HG03354 (cell line): ENCODE measurements around the gene DPP6.
"Not testable (repeated sequence)": the region's sequence is repeated elsewhere in the genome, so short reads cannot be mapped to it uniquely, and the experiment has no call there.

ENCODE experiments used
- ATAC-seq: cut with Tn5 transposase; IDR thresholded peaks from one replicate; pipeline ENCODE4 v1.9.1; 2021; ENCODE audit warnings: mild to moderate bottlenecking; ENCODE audit not compliant: unreplicated experiment, poor library complexity, severe bottlenecking

DPP6 gene

DNA sequence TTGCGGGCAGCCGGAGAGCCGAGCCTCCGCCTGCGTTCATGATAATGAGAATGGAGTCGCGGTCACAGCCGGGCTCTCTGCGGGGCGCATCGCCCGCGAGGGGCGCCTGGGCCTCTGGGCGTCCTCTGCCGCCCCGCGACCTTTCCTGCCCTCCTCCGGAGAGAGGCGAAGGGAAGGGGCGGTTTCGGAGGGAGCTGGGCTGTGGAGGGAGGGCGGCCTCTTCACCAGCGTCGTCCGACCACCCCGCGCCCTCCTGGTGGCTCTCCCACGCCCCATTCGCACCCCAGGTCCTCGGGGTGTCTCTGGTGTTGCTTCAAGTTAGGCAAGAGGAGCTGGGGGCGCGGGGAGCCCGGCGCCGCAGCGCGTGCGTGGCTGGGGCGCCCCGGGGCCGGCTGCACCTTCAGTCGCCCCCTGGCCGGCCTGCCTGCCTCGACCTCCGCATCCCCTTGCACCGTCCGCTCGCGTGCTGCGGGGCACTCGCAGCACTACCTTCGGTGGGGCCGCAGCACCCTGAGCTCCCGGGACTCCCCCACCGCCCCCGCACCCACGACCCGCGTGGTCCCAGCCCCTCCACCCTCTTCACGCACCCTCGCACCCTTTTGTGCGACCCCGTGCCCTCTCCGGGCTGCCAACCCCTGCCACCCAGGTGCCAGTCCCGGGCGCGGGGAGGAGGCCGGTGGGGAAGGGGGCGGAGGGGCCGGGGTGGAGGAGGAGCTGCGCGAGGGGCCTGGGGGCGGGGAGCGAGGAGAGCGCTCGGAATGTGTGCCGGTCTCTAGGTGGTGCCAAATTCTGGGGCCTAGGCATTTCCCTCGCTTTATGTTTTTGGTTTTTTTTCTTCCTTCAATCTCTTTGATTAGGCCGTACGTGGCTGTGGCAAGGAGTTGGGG is at the start of gene DPP6:
Gene DPP6, plus strand, starts transcription at position 756 of the 887 bp plus-strand sequence.
- not testable (repeated sequence) for ATAC-seq

DNA sequence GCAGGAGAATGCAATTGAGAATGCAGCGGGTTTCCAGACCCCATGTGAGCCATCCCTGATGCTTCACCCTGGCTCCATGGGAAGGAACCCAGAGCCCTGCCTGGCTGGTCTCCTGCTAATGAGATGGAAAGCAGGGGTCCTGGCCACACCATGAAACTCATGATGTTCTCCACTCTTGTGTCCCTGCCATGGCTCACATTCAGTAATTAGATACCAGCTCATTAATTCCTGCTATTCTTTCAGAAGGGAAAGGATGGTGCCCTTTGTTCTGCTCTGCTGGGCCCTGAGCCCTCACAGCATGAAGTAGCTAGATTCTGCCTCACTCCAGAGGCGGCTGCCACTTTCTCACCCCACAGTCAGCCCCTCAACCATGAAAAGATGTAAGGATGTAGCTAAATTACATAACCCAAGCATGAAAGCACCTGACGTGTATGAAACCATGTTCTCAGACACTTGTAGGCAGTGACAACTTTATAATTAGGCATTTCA is 42.7 kb upstream of the DPP6 start:
- not testable (repeated sequence) for ATAC-seq

DNA sequence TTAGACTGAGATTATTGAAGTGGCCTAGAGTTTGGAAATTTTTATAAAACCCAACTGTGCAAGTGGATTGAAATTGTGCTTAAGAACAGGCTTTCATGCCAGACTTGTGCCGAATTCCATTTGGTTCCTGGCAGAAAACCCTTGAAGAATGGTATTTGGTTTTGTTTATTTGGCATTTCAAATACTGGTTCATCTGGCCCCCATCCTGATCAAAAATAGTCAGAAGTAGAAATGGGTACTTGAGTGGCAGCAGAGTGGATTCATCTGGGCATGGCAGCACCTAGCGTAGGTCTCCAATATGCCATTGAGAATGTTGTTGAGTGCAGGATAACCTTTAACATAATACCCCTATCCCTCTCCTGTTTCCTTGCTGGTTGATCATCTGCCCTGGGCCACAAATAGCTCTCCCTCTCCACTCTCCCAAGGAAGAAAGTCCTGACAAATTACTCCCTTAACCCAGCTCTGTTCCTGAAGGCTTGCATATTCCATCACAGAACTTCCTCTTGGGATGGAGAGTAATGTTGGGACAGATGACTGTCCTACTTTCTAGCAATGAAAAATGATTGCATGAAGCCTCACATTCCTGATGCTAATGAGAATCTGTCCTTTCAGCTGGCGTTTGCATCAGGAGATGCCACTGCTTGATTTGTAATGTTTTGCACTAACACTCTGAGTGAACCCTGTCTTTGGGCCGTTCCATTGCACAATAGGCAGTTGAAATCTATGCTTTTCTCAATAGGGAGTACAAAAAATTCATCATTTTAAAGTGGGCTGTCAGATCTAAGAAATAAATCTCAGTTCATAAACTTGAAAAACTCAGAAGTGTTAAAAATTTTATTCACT is 41.3 kb upstream of the DPP6 start:
- not testable (repeated sequence) for ATAC-seq

DNA sequence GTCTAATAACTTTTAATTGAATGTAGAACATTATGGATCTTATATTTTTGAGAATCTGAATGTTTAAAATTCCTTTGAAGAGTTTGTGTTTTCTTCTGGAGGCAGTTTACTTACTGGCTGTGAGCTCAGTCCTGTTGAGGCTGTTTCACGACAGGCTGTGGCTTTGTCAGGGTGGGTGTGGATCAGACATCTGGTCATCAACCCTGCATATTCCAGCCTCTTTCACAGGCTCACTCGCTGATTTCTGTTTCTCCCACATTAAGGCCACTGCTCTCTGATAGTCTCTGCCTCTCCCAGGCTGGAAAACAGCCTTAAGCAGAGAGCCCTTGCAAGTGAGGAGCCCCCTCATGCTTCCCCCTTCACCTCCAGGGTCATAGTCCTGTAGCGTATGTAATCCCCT is 39.4 kb upstream of the DPP6 start:
- not testable (repeated sequence) for ATAC-seq

DNA sequence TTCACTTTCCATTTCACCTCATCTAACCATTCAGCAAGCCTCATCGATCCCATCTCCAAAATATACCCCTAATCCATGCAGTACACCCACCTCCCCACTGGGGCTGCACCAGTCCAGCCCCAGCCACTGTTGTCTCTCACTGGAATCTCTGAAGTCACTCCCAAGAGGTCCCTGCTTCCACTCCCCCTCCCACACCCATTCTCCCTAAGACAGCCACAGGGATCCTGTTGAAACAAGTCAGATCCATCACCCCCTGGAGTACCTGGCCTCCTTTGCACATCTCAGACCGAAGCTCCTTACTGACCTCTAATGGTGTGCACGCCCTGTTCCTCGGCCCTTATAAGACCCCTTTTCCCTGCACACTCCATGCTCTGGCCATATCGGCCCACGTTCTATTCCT is 36.6 kb upstream of the DPP6 start:
- ATAC-seq, result not testable (repeated sequence)

DNA sequence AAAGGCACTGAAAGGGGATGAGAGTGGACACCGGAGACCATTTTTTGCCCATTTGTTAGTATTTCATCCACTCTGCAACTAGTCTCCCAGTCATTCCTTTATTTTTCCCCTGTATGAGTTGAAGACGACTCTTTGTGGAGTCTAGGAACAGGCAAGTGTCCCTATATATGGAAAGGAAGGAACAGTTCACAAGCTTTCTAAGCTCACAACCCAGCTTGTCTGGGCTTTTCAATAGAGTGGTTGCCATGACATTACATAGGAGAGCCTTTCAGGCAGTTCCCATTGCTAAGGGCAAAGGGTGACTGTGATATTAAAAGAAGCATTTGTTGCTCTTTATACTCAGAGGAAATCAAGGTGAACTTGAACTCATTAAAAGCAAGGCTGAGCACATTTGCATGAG is 33.8 kb upstream of the DPP6 start:
- ATAC-seq, result not testable (repeated sequence)

DNA sequence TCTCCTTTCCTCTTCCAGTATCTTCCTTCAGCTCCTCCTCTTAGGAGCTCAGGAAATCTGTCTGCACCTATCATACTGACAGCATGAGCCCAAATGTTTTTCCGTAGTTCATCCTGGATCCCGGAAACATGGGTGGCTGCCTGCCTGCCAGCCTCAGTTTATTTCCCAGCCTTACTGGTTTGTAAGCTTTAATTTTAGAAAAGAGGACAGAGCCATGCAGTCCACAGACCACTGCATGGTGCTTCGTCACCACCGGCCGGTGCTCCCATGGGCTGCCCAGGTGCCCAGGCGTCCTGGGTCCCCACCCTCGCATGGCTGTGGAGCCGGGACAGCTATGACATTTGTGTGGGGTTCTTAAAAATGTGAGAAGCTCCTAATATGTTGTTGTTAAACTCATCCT is 24.4 kb upstream of the DPP6 start:
- not testable (repeated sequence) for ATAC-seq

DNA sequence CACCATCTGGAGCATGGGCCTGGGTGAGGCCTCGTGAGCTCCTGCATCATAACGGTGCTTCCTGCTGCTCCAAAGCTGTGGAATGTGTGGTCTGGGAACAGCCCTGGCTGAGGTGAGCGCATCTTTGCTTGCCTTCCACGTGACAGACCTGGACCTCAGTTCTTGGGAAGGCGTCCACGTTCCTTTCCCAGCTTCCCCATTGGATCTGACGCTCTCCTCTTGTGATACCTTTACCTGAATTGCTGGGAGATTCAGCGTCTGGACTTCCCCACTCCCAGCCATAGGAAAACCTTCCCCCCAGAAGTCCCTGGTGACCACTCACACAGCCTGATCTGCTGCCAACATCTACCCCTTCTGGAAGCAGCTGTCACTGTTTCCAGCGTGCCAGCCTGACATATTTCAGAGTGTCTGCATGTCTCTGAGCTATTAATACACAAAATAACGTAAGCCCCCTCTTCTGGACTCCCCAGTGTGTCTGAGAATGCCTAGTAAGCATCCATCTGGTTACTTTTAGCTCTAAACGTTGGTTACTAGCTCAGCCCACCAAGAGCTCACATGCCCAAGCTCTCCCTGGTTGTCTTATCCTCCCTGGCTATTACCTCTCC is 21.6 kb upstream of the DPP6 start:
- ATAC-seq, result not testable (repeated sequence)

DNA sequence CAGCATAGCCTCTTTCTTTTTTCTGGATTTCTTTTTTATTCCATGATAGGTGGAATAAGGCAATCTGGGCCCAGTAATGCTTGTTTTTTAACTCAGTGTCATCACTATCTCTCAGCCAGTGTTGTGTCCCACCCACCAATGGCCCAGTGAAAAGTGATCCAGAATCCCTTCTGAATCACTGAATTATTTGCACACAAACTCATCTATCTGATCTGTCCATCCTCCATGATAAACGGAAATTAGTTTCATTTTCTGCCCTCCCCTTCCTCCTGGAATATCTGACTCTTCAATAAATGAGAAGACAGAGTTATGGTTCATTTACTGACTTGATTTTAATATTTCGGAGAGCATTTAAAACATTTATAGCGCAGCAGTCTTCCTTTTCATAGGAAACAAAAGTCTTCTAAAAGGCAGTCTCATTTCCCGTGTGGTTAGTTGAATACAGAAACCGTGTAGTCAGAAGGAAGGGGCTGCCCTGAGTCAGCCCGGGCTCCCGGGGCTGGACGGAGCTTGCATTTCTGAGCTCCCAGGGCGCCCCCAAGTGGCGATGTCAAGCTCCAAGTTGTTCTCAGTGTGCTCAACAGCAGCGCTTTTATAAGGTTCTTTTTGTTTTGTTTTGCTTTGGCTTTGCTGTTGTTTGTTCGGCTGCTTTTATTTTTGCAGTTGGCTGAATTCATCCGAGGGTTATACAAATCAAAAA is 12.6 kb upstream of the DPP6 start:
- ATAC-seq, result peak; percentile 92

DNA sequence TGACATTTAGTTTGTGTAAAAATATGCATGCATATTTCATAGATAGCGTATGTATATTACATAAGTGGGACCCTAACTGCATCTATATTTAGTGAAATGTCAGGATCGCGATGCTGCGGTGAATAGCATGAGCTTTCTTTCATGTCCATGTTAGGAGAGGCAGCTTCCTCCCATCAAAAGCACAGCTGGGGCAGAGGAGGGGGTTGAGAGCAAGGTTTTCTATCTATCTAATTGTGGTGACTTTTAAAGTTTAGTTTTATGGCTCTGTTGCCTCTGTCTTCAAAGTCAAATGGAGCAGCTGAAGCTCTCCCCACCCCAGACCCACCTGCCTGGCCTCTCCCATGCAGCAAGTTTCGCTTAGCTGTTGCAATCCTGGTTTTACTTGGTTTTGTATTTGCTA is 1.8 kb upstream of the DPP6 start:
- ATAC-seq, result not testable (repeated sequence)

DNA sequence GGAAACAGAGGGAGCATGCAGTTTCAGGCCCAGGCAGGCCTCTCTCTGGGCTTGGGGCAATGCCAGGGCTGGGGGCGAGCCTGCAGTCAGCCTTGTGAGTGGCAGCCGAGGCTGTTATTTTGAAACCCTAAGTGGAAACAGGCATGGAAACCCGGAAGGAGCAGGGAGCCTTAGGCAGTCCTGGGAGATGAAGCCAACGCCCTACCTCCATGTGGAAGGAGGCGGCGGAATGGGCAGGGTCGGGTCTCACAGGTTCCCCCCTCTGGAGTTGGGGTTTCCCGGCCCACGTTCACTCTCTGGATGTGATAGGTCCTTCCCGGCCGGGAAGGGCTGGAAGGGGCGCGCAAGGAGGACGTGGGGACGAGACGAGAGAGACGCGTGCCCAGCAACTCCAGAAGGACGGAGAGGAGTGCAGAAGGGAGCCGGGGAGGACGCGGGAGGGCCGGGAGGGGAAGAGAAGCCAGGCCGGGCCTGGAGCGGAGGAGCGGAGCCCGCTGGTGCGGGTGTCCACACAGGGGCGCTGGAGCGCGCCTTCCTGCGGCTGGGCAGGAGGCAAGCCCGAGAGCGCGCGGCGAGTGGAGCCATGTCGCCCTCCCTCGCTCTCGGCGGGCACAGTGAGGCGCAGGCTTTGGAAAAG is 1.1 kb upstream of the DPP6 start:
- ATAC-seq, result not testable (repeated sequence)

DNA sequence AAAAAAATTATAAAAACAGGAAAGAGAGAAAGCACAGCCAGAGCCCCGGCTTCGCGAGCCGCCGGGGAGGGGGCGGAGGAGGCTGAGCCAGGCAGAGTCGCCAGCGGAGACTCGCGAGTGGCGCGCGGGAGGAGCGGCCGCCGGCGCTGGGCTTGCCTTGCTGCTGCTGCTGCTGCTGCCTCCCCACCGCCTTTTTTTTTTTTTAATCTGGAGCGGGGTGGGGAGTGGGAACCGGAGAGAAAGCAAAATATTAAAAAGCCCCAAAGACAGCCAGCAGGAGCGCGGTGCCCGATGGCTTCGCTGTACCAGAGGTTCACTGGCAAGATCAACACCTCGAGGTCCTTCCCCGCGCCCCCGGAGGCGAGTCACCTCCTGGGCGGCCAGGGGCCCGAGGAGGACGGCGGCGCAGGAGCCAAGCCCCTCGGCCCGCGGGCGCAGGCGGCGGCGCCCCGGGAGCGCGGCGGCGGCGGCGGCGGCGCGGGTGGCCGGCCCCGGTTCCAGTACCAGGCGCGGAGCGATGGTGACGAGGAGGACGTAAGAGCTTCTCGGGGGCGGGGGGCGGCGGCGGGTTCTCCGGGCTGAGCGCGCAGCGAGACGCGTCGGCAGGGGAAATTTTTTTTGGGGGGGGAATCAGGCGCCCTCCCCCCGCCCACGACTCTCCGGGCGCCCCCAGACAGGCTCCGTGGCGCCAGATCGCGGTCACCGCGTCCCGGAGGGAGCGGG is 493 bp downstream of the DPP6 start:
- not testable (repeated sequence) for ATAC-seq

DNA sequence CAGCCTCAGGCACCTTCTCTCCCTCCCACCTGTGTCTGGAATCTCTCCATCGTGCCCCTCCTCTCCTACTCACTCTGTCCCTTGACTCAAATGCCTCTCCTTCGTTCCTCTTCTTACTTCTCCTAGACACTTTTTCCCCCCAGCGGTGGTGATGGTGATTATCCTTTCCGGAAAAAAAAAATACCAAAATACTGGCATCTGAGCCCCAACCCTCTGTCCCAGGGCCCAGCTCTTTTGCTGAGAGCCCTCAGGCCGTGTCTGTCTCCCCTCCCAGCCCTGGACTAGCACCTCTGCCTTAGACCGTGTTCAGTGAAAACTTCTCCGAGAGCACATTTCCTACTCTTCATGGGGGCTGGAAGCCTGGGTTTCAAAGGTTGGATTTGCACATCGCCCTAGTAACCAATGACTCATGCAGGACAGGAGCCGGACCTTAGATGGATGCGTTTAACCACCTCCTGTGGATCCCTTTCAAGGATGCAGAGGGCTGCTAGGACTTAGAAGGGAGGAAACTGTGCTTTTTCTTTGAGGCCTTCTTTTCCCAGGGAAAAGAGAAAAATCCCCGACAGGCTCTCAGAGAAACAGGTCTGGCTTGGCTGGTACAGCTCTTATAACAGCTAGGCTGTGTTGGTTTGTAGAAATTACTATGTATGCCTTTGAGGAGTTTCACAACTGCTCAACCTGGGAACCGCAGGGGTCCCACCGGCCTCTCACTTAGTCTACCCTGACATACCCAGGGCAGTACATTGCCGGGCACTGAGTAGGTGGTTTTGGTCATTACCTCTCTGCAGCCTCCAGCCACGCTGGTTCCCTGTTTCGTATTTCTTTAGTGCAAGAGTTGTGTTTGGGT is 1.5 kb downstream of the DPP6 start:
- ATAC-seq, result not testable (repeated sequence)

DNA sequence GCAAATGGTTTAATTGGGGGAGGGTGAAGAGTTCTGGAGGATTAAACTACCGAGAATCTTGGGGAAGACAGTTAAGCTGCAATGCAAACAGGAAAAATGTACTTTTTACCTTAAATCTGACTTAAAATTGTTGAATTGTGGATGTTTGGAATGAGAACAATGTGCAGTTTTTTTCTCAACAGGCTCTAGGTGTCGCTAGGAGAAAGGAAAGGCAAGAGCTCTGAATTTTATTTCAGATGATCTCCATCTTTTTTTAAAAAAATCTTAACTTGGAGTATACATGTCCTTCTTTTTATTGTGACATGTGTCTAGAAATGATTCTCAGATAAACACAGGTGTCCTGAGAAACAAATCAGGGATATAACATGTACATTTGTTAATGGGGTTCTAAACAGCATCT is 2.5 kb downstream of the DPP6 start:
- not testable (repeated sequence) for ATAC-seq

DNA sequence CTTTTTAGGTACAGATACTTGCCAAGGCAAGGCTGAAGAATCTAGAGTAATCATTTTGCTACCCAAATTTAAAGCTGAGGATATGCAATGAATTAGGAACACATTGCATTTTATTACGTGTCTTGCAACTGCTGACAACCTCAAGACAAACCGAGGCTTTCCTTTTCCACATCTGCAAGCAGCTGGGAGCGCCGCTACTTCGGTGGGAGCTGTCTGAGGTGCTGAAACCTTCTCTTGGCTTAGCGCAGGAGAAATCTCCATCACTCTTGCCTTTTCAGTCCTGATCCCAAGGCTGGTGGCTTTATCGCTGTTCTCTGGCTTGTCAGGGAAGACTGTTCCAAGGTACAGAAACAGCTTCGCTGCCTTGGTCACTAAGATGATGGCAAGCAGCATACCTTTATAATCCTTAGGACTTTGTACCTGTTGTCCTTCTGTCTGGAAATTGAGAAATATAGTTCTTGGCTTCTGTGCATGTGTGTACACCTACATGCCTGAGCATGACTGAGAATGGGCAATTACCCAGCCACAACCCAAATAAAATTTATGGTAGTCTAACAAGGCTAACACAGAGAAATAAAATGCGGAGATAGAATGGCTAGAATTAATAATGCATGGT is 3.4 kb downstream of the DPP6 start:
- not testable (repeated sequence) for ATAC-seq

DNA sequence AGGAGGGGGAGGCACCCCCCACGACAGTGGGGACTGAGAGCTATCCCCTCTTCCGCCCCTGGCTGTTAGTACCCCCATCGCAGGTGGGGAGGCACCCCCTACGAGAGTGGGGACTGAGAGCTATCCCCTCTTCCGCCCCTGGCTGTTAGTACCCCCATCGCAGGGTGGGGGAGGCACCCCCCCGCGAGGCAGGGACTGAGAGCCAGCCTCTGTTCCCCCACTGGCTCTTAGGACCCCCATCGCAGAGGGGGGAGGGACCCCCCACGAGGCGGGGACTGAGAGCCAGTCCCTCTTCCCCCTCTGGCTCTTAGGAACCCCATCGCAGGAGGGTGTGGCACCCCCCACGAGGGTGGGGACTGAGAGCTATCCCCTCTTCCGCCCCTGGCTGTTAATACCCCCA is 6.6 kb downstream of the DPP6 start:
- ATAC-seq, result not testable (repeated sequence)

DNA sequence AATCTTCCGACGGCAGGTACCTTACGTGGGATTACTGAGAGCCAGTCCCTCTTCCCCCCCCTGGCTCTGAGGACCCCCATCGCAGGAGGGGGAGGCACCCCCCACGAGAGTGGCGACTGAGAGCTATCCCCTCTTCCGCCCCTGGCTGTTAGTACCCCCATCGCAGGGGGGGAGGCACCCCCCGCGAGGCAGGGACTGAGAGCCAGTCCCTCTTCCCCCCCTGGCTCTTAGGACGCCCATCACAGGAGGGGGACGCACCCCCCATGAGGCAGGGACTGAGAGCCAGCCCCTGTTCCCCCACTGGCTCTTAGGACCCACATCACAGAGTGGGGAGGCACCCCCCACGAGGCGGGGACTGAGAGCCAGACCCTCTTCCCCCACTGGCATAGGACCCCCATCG is 8.4 kb downstream of the DPP6 start:
- not testable (repeated sequence) for ATAC-seq
